ENCODE results near the gene CFAP74. TPM values are rescaled to one million over a fixed set of nuclear protein-coding genes. Genes with fewer than 3 reads are reported as not detected.

The CFAP74 gene
- total RNA-seq, 2 experiments from 2014 or later: 0.38 to 0.41 TPM

DNA sequence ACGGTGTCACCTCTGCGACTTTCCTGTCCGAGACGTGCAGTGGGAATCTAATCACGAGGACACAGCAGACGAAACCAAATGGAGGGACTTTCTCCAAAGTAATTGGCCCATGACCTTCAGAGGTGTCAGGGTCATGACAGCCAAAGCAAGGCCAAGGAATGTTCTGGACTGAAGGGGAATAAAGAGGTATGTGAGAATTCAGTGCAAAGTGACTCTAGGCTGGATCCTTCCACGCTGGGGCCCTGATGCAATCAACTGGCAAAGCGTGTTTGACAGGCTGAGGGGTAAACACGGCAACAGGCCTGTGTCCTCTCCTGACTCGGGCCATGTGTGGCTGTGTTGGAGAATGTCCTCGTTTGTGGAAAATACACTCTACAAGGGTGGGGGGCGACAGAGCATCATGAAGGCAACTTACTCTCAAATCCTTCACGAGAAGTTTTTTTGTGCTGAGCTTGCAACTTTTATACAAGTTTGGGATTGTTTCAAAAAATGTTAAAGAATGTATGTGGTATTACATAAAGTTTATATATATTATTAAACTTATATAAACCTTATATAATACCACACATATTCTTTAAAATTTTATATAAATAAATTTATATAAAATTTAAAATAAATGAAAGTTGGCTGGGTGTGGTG lies 1.7 kb downstream of the CFAP74 start:
- POLR2A ChIA-PET: no interaction called here

DNA sequence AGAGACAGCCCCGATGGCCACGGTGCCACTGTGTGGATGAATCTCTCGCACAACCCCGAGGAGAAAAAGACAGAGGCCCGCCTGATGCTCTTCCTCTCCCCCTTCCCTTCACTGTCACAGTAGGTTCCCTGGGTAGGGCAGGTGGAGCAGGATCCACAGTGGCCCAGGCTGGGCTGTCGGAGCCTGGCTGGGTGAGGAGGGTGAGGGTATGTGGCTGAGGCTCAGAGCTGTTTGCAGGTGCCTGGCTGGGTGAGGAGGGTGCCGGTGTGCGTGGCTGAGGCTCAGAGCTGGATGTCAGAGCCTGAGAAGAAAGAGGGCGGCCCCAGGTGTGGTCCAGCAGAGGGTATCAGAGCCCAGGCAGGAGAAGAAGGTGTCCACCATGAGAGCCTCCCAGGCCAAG lies 2.7 kb downstream of the CFAP74 start:
- DNase-seq: no peak
- H3K9me3 Mint-ChIP-seq: no peaks in the 10 kb centered on the region
- peaks cover 3% of the 10 kb centered on the region for H3K4me1 Mint-ChIP-seq (ENCODE audit: low read depth)
- H3K27me3 Mint-ChIP-seq: peaks cover 33% of the 10 kb centered on the region
- no peaks in the 10 kb centered on the region for H3K36me3 Mint-ChIP-seq (ENCODE audit: low read depth)
- POLR2A ChIA-PET: no interaction called here
- H3K4me3 Mint-ChIP-seq: no peak overlapping the region
- TF ChIP-seq, protein P1, sequence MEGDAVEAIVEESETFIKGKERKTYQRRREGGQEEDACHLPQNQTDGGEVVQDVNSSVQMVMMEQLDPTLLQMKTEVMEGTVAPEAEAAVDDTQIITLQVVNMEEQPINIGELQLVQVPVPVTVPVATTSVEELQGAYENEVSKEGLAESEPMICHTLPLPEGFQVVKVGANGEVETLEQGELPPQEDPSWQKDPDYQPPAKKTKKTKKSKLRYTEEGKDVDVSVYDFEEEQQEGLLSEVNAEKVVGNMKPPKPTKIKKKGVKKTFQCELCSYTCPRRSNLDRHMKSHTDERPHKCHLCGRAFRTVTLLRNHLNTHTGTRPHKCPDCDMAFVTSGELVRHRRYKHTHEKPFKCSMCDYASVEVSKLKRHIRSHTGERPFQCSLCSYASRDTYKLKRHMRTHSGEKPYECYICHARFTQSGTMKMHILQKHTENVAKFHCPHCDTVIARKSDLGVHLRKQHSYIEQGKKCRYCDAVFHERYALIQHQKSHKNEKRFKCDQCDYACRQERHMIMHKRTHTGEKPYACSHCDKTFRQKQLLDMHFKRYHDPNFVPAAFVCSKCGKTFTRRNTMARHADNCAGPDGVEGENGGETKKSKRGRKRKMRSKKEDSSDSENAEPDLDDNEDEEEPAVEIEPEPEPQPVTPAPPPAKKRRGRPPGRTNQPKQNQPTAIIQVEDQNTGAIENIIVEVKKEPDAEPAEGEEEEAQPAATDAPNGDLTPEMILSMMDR (IDR thresholded peaks at IDR 0.05): no peak
- CTCF ChIA-PET: interaction anchor here (0.8 kb wide), 1 partner anchor 44 kb away, joined by 3 read pairs; no protein-coding TSS in a partner anchor
- ATAC-seq: no peak
- intact Hi-C loops (cut with micrococcal nuclease): no loop called here
- no peak overlapping the region for H3K27ac Mint-ChIP-seq

More for the DNA sequence above, 1.7 kb downstream of the CFAP74 start:
- Mint-ChIP-seq H3K27me3 (peaks cover 37% of the 10 kb centered on the region), H3K27ac (no peak overlapping the region), H3K9me3 (no peaks in the 10 kb centered on the region), H3K36me3 (ENCODE audit: low read depth) (no peaks in the 10 kb centered on the region), H3K4me1 (ENCODE audit: low read depth) (no peaks in the 10 kb centered on the region), H3K4me3 (no peak overlapping the region)
- DNase-seq (no peak), ATAC-seq (no peak)
- TF ChIP-seq, protein P1 (IDR thresholded peaks at IDR 0.05): no peak
- intact Hi-C loops (cut with micrococcal nuclease): no loop called here
- CTCF ChIA-PET: interaction anchor here (0.8 kb wide), 1 partner anchor 43 kb away, joined by 3 read pairs; no protein-coding TSS in a partner anchor

DNA sequence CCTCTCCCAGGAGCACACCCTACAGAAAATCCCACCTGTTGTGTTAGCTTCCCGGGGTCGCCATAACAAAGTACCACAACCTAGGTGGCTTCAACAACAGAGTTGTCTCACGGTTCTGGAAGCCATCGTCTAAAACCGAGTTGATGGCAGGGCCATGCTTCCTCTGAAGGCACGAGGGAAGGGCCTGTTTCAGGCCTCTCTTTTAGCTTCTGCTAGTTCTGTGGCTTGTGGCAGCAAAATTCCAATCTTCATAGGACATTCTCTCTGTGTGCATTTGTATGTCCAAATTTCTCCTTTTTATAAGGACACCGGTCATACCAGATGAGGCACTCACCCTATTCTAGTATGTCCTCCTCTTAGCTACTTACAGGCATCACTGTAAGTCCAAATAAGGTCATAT lies 3.2 kb downstream of the CFAP74 start:
- DNase-seq: no peak
- Mint-ChIP-seq H3K27ac (no peak overlapping the region), H3K4me3 (no peak overlapping the region), H3K36me3 (ENCODE audit: low read depth) (no peaks in the 10 kb centered on the region), H3K9me3 (no peaks in the 10 kb centered on the region), H3K27me3 (peaks cover 31% of the 10 kb centered on the region), H3K4me1 (ENCODE audit: low read depth) (peaks cover 3% of the 10 kb centered on the region)
- ChIA-PET CTCF (no interaction called here), POLR2A (no interaction called here)
- TF ChIP-seq, protein P1 (IDR thresholded peaks at IDR 0.05): no peak
- intact Hi-C loops (cut with micrococcal nuclease): no loop called here
- ATAC-seq: no peak

DNA sequence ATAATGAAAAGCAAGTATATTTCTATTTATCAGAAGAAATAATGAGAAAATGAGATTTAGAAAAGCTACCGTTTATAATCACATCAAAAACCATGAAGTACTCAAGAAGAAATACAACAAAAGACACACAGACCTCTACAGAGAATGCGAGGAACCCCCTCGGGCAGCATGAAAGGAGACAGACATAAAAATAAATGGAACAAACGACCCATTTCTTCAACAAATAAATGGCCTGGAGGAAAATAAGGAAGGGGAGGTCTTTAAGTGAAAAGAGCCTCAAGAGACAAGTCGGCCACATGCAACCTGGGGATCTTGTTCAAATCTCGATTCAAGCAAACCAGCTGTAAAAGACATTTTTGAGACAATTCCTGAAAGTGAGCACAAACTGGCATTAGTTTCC lies 6.0 kb downstream of the CFAP74 start:
- ATAC-seq: no peak
- DNase-seq: no peak
- TF ChIP-seq, protein P1 (IDR thresholded peaks at IDR 0.05): no peak
- H3K9me3 Mint-ChIP-seq: no peaks in the 10 kb centered on the region
- H3K27me3 Mint-ChIP-seq: peaks cover 17% of the 10 kb centered on the region
- no peak overlapping the region for H3K4me3 Mint-ChIP-seq
- no peak overlapping the region for H3K27ac Mint-ChIP-seq
- H3K36me3 Mint-ChIP-seq (ENCODE audit: low read depth): no peaks in the 10 kb centered on the region
- H3K4me1 Mint-ChIP-seq (ENCODE audit: low read depth): peaks cover 3% of the 10 kb centered on the region
- POLR2A ChIA-PET: no interaction called here
- intact Hi-C loops (cut with micrococcal nuclease): no loop called here
- CTCF ChIA-PET: no interaction called here

DNA sequence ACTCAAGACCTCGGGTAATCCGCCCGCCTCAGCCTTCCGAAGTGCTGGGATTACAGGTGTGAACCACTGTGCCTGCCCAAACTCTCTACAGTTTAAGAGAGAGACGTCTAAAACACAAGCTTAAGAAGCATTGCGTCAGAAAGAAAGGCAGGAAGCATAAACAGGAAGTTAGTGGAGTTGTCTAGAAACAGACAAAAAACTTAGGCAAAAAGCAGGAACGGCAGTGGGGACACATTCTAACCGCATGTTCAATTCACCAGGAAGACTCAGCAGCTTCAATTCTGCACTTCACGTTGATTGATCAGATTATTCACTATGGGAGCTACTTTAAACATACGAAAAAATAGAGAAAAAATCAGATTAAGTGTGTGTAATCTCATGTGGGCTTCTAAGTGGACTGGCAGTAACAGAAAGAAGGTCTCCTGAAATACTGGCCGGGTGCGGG lies 7.4 kb downstream of the CFAP74 start:
- ATAC-seq: no peak
- TF ChIP-seq, protein P1 (IDR thresholded peaks at IDR 0.05): no peak
- DNase-seq: no peak
- Mint-ChIP-seq H3K4me3 (no peak overlapping the region), H3K4me1 (ENCODE audit: low read depth) (peaks cover 3% of the 10 kb centered on the region), H3K27ac (peak overlapping the region; percentile 2), H3K9me3 (no peaks in the 10 kb centered on the region), H3K36me3 (ENCODE audit: low read depth) (no peaks in the 10 kb centered on the region), H3K27me3 (peaks cover 10% of the 10 kb centered on the region)
- intact Hi-C loops (cut with micrococcal nuclease): no loop called here
- ChIA-PET CTCF (no interaction called here), POLR2A (interaction anchor here (0.8 kb wide), 1 partner anchor 48 kb away, joined by 3 read pairs; no protein-coding TSS in a partner anchor)

Measured in activated CD8-positive, alpha-beta T cell treated with anti-CD3 and anti-CD28 coated beads for 36 hours (primary cell).